Parathyroid adenoma (tissue), 2 donors: ENCODE data around the gene FDXR.
A peak's percentile ranks its signal among the peaks of the same experiment; 100 is the strongest.

Experiments used
- H2AFZ ChIP-seq: fragments of 300-600 bp; sonication (generic); one replicate; pipeline ENCODE4 v1.7.0; 2017; ENCODE audit warnings: antibody characterized with exemption, mild to moderate bottlenecking
- H3K27ac ChIP-seq: fragments of 300-600 bp; sonication (generic); one replicate; pipeline ENCODE4 v1.7.0; 2017
- H3K27me3 ChIP-seq: fragments of 300-600 bp; sonication (generic); one replicate; pipeline ENCODE4 v1.7.0; 2017; ENCODE audit warnings: low read length; ENCODE audit not compliant: control insufficient read depth, insufficient read depth
- H3K36me3 ChIP-seq: fragments of 300-600 bp; sonication (generic); one replicate; pipeline ENCODE4 v1.7.0; 2017; ENCODE audit warnings: low read length; ENCODE audit not compliant: control insufficient read depth, insufficient read depth
- H3K4me1 ChIP-seq: fragments of 300-600 bp; sonication (generic); one replicate; pipeline ENCODE4 v1.7.0; 2017; ENCODE audit warnings: control low read depth
- H3K4me2 ChIP-seq: fragments of 300-600 bp; sonication (generic); one replicate; pipeline ENCODE4 v1.7.0; 2017; ENCODE audit warnings: low read length
- H3K4me3 ChIP-seq: fragments of 300-600 bp; sonication (generic); one replicate; pipeline ENCODE4 v1.7.0; 2017; ENCODE audit warnings: low read depth, low read length
- H3K79me2 ChIP-seq: fragments of 300-600 bp; sonication (generic); one replicate; pipeline ENCODE4 v1.7.0; 2017; ENCODE audit warnings: control low read depth
- H3K9ac ChIP-seq: fragments of 300-600 bp; sonication (generic); one replicate; pipeline ENCODE4 v1.7.0; 2017; ENCODE audit warnings: mild to moderate bottlenecking
- H3K9me3 ChIP-seq: fragments of 300-600 bp; sonication (generic); one replicate; pipeline ENCODE4 v1.7.0; 2017; ENCODE audit warnings: low read length; ENCODE audit not compliant: control insufficient read depth
- CTCF ChIP-seq: fragments of 300-600 bp; sonication (generic); IDR thresholded peaks from one replicate; pipeline ENCODE4 v1.7.0; 2017; ENCODE audit warnings: antibody characterized with exemption, mild to moderate bottlenecking
- donor health status: primary hyperparathyroidism.

FDXR gene

DNA sequence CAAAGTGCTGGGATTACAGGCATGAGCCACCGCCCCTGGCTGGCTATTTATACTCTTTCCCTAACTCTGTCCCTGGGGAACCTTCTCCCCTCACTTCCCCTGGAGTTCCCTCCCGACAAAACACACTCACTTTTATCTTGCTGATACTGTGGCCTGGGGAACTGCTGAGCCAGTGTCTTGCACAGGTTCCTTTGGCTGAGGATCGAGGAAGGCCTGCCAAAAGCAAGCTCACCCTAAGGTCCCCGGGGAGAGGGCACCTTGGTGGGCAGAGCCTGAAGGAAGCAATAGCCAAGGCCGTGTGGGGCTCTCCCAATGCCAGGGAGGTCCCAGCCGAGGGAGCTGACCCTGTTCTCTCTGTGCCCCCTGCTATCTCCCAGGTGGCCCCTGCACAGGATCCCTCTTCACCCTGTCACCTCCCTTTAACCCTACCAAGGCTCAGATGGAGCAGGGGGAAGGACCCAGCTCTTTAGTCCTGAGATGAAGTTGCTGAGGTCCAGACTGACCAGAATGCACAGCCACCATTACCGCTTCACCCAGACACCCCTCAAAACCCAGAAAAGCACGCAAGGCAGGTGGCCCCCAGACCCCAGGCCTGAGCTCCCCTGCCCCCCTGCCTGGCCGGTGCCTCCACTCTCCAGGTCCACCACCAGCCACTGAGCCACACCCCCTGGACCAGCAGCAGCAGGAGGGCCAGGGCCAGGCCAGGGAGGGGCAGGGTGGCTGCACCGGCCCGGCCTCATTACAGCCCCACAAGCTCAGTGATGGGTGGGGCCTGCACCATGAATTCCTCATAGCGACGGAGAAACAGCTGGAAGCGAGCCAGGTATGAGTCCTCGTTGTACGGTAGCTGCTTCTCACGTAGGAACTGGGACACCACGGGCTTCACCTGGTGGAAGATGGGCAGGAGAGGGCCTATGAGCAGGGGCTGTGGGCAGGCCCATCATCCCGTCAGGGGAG lies 5.1 kb upstream of the FDXR start:
- peaks cover 15% of the 10 kb centered on the region for H3K4me1 ChIP-seq
- no peaks in the 10 kb centered on the region for H3K9me3 ChIP-seq
- peak overlapping the region; percentile 85 for H2AFZ ChIP-seq
- no peak overlapping the region for H3K4me2 ChIP-seq
- no peak for TF ChIP-seq CTCF
- H3K36me3 ChIP-seq = no peaks in the 10 kb centered on the region
- H3K9ac ChIP-seq = no peak overlapping the region
- H3K79me2 ChIP-seq = no peaks in the 10 kb centered on the region
- H3K4me3 ChIP-seq = no peak overlapping the region
- peak overlapping the region; percentile 54 for H3K27ac ChIP-seq
- no peaks in the 10 kb centered on the region for H3K27me3 ChIP-seq

DNA sequence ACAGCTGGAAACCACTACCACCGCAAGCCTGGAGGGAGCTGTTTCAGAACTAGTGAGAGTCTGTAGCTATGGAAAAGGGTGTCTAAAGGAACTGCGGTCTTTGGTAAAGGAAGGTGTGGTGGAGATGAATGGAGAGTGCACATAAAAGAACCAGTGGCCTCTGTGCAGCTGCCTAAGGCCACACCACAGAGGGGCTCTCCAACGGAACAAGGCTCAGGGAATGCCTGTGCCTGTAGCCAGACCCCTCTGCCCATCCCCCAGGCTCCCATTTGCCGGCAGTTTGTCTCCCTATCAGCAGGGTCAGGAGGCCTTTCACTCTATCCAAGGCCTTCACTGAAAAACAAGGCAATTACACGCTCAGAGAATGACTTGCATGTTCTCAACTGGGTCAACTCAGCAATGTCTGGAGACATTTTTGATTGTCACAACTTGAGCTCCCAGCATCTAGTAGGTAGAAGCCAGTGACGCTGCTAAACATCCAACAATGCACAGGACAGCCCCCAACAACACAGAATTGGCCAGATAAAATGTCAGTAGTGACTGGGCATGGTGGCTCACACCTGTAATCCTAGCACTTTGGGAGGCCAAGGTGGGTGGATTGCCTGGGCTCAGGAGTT lies 3.3 kb upstream of the FDXR start:
- Histone ChIP-seq H3K79me2 (no peaks in the 10 kb centered on the region), H3K4me2 (no peak overlapping the region), H3K27me3 (no peaks in the 10 kb centered on the region), H3K4me3 (no peak overlapping the region), H3K9me3 (no peaks in the 10 kb centered on the region), H3K36me3 (no peaks in the 10 kb centered on the region), H3K9ac (no peak overlapping the region), H3K27ac (no peak overlapping the region), H3K4me1 (peaks cover 23% of the 10 kb centered on the region), H2AFZ (no peak overlapping the region)
- no peak for TF ChIP-seq CTCF

GRCh38 chr17:74875155-74875976 lies 2.6 kb upstream of the FDXR start:
- H3K4me3 ChIP-seq = no peak overlapping the region
- no peak overlapping the region for H3K27ac ChIP-seq
- H3K4me2 ChIP-seq = no peak overlapping the region
- peaks cover 23% of the 10 kb centered on the region for H3K4me1 ChIP-seq
- H3K36me3 ChIP-seq = no peaks in the 10 kb centered on the region
- no peaks in the 10 kb centered on the region for H3K79me2 ChIP-seq
- no peaks in the 10 kb centered on the region for H3K9me3 ChIP-seq
- TF ChIP-seq CTCF = no peak
- no peak overlapping the region for H3K9ac ChIP-seq
- no peak overlapping the region for H2AFZ ChIP-seq
- no peaks in the 10 kb centered on the region for H3K27me3 ChIP-seq

- H3K4me3 ChIP-seq = no peak overlapping the region
- H3K4me1 ChIP-seq = peaks cover 23% of the 10 kb centered on the region
- no peaks in the 10 kb centered on the region for H3K9me3 ChIP-seq
- no peak overlapping the region for H3K27ac ChIP-seq
- no peaks in the 10 kb centered on the region for H3K27me3 ChIP-seq
- no peak overlapping the region for H3K4me2 ChIP-seq
- H3K36me3 ChIP-seq = no peaks in the 10 kb centered on the region
- H3K9ac ChIP-seq = no peak overlapping the region
- no peak overlapping the region for H2AFZ ChIP-seq
- no peaks in the 10 kb centered on the region for H3K79me2 ChIP-seq
- TF ChIP-seq CTCF = no peak
Measured at GRCh38 chr17:74874615-74875037, 1.8 kb upstream of the FDXR start.
